ENCODE results near the gene TMEM79.

Gene TMEM79

GRCh38 chr1:156262461-156263287 lies 21.5 kb upstream of the TMEM79 start:
- DNase-seq (ENCODE audit: low read depth in 2 of 2) = no peak

DNA sequence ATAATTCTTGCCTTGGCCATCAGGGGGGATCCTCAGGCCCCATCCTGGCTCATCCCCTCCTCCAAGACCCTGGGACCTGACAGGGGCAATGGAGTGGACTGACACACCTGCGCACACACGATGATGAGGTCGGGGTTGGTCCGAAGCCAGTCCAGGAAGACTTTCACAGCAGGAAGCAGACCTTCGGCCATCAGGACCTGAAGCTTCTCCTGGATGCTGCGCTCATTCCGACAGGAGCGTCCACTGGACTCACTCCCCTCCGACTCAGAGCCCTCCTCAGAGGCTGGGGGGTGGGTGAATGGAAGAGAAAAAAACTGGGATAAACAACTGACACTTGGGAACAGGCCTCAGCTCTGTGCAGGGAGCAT lies 20.9 kb upstream of the TMEM79 start:
- no peak for DNase-seq (ENCODE audit: low read depth in 2 of 2)

GRCh38 chr1:156266051-156266450 lies 18.1 kb upstream of the TMEM79 start:
- no peak for DNase-seq (ENCODE audit: low read depth in 2 of 2)

GRCh38 chr1:156268336-156268735 lies 15.8 kb upstream of the TMEM79 start:
- DNase-seq (ENCODE audit: low read depth in 2 of 2) = no peak

DNA sequence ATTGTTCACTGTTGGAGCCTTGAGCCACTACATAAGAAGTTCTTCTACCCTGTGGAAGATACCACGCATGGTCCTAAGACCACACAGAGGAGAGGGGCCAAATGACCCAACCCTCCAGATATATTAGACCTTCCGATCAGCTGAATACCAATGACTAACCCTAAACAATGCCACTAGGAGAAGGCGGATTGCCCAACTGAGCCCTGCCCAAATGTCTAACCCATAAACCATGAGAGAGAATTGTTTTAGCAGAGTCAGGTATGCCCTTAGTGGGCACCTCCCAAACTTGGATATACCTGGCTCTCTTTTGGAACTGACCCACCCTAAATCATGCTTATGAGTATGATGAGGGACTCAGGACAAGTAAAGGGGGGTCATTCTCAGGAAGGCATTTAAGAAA lies 13.8 kb upstream of the TMEM79 start:
- DNase-seq (ENCODE audit: low read depth in 2 of 2) = no peak

DNA sequence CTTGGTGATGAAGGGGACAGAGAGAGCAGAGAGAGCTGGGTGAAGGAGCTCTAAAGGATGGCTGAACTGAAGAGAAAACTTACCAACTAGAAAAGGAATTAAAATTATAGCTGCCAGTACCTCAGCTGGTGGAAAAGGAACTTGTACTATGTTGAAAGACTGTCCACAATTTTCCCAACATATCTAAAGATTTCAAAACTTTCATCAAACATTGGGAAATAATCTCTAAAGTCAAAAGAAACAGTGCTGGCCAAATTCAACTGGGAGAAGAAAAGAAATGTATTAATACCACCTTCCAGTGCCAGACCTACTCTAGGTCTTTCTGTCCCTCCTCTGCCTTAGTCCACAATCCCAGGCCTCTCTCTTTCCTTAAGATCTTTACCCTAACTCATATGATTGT lies 7.6 kb upstream of the TMEM79 start:
- no peak for DNase-seq (ENCODE audit: low read depth in 2 of 2)

DNA sequence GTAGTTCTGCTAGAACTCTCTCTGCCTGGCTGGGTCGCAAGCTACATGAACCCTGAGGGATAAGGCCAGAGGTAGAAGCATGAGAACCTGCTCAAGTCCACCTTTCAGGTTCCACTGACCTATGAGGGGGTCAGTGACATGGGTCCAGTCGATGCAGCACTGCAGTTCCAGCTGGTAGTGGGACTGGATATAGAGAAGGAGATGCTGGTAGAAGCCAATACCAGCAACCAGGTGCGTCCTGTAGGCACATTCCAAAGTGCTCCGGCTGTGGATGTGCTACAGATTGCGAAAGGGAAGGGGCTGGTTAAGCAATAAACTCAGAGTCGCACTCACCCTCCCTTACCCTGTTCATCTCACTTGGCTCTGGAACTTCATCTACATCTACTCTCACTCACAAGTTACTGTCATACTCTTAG lies 7.2 kb upstream of the TMEM79 start:
- DNase-seq (ENCODE audit: low read depth in 2 of 2) = no peak

DNA sequence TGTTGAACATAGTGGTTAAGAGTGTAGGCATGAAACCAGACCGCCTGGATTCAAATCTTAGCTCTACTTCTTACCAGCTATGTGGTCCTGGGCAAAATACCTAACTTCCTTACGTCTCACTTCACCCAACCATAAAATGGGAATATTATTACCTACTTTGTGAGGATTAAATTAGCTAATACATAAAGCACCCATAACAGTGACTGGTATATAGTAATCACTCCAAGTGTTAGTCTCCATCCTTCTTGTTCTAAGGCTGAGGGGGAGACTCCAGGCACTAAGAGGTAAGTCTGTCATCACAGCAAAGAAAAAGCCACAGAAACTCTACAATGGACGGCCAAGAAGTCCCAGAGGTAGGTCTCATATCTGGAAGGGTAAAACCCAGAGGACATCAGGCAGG lies 4.3 kb upstream of the TMEM79 start:
- no peak for DNase-seq (ENCODE audit: low read depth in 2 of 2)

GRCh38 chr1:156281281-156281680 lies 2.8 kb upstream of the TMEM79 start:
- DNase-seq (ENCODE audit: low read depth in 2 of 2) = peak; percentile 25 to 27

DNA sequence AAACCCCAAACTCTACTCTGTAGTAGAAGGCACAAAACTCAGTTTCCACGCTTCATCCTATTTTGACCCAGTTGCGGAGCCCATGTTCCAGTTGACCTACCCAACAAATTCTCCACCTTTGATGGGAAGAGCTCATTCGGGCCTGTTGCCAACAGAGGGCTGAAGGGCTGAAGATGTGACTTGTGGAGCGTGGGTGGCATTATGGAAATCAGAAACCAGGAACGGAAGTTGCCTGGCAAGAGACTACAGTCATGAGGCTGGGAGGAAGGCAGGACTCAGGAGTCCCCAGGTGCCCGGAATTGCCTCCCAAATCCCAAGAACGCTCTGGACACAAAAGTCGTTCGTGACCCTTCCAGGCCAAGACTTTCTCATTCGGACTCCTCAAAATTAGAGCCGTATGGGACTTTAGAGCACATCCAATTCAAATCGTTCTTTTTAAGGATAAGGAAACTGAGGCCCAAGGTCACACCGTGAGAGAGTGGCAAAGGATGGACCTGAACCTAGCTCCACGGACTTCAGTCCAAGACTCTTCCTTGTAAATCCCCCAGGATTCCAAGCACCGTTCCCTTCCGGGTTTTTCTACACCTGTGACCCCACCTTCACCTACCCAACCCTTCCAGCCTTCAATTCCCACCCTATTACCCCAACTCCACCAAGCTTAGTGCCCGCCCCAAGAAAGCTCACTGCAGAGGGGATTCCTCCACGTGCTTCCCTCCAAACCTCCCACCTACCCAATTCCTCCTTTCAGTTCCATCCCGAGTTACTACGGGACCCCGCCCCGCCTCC lies 2.2 kb upstream of the TMEM79 start:
- no peak for DNase-seq (ENCODE audit: low read depth in 2 of 2)

DNA sequence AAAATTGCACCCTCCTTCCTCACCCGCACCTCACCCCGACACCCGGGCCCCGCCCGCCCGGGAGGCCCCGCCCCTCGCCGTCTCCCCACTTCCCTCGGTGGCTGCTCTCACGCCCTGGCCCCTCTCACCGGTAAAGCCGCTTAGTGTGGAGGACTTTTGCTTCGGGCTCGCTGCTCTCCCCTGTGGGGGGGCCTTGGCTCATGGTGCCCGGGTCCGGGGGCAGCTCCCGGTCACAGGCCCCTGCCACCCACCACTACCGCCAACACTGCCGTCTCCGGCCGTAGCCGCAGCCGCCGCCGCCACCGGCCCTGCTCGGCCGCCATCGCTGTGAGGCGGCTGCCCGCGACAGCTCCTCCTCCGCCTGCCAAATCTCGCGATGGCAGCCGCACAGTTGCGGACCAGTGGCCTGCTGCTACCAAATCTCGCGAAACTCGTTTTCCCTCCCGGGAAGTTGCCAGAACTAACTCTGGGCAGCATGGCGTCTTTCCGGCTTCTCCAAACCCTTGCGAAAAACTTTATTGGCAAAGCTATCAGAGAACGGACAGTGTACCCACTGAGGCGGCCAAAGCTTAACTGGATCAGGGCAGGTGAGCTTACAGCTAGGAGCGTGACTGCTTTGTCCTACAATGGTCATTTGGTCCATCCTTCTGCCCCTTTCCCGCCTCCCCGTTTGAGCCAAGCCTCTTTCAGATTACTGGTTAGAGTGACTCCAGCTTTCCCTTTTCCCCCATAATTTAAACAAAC lies 1.5 kb upstream of the TMEM79 start, which contains the start of gene SMG5:
Gene SMG5 (minus strand): TSS at position 347 of the 744 bp plus-strand sequence. CDS start 145 bp downstream, at position 202.
- peak; percentile 83 to 91 for DNase-seq (ENCODE audit: low read depth in 2 of 2)

DNA sequence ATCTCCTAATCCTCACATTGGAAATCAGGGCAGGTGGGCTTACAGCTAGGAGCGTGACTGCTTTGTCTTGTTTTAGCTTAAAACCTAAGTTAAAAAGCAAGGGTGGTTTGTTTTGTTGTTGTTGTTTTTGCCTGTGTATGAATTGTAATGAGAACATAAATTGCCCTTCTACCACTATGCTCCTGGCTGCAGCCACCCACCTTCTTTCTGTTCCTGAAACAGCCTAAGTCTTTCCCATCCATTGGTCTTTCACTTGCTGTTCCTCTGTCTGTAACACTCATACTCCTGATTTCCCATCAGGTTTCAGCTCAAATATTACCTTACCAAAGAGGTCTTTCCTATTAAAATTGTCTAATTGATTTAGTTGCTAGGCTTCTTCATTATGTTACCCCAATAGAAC lies 604 bp upstream of the TMEM79 start:
- DNase-seq (ENCODE audit: low read depth in 2 of 2) = no peak

- no peak for DNase-seq (ENCODE audit: low read depth in 2 of 2)
Measured at GRCh38 chr1:156284757-156285156, 632 bp downstream of the TMEM79 start.

- DNase-seq (ENCODE audit: low read depth in 2 of 2) = no peak
Measured at GRCh38 chr1:156285437-156285836, 1.3 kb downstream of the TMEM79 start.

GRCh38 chr1:156286061-156286460 lies 1.9 kb downstream of the TMEM79 start:
- no peak for DNase-seq (ENCODE audit: low read depth in 2 of 2)

GRCh38 chr1:156289857-156290256 lies 5.7 kb downstream of the TMEM79 start:
- DNase-seq (ENCODE audit: low read depth in 2 of 2) = no peak

DNA sequence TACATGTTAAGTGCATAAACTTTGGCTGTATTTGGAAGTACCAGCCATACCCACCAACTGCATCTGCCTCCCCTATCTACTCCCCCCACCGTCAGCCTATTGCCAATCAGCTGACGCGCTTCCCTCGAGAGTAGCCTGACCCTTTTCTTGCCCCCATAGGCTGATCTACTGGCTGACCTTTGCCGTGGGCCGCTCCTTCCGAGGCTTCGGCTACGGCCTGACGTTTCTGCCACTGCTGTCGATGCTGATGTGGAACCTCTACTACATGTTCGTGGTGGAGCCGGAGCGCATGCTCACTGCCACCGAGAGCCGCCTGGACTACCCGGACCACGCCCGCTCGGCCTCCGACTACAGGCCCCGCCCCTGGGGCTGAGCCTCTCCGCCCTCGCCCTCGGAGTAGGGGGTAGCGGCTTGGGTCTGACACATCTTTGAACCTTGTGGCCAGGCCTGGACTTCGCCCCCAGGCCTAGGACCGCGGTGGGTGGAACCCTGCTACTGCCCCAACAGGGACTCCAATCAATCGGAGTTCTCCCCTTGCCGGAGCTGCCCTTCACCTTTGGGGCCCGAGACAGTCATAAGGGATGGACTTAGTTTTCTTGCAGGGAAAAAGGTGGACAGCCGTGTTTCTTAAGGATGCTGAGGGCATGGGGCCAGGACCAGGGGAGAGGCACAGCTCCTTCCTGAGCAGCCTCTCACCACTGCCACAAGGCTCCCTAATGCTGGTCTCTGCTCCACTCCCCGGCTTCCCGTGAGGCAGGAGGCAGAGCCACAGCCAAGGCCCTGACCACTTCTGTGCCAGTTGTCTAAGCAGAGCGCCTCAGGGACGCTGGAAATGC lies 7.3 kb downstream of the TMEM79 start:
- no peak for DNase-seq (ENCODE audit: low read depth in 2 of 2)

GRCh38 chr1:156293098-156293434 lies 8.9 kb downstream of the TMEM79 start:
- no peak for DNase-seq (ENCODE audit: low read depth in 2 of 2)

- no peak for DNase-seq (ENCODE audit: low read depth in 2 of 2)
Measured at GRCh38 chr1:156293895-156294294, 9.8 kb downstream of the TMEM79 start.

GRCh38 chr1:156295391-156295947 lies 11.3 kb downstream of the TMEM79 start, which contains the start of gene GLMP:
Gene GLMP (minus strand): TSS chr1:156295679. CDS start chr1:156295645, 34 bp downstream.
- DNase-seq (ENCODE audit: low read depth in 2 of 2) = peak; percentile 4 to 30

DNA sequence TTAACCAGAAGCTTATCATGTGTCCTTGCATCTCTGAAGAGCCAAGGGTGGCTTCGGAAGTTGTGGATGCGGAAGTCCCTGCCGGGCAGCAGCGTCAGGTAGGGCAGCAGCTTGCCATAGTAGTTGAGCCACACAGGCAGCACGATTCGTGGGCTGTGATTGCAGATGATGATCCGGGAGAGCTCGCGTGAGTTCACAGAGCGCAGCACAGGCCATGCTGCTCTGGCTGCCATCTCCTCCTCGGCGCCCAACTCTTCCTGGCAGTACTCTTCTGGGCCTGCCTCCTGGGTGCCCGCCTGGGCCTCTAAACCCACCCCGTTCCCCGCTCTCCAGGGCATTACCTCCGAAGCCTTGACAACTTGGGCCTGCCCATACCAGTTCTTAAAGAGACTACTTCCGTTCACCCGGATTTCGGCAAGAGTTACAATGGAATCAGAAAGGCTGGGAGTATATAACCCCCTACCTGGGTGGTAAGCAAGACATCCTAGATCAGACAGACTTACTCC lies 14.8 kb downstream of the TMEM79 start, which contains the start of gene VHLL:
Gene VHLL (minus strand): TSS at position 456 of the 506 bp plus-strand sequence. CDS start 118 bp downstream, at position 338.
- DNase-seq (ENCODE audit: low read depth in 2 of 2) = no peak

All from activated CD8-positive, alpha-beta memory T cell treated with anti-CD3 and anti-CD28 coated beads for 4 hours (primary cell).